Stimulated activated CD8-positive, alpha-beta memory T cell treated with anti-CD3 and anti-CD28 coated beads, Interleukin-7, amount 100 ng/mL, for 24 hours (primary cell): ENCODE results near the gene GSKIP.
A peak's percentile ranks its signal among the peaks of the same experiment; 100 is the strongest.
"Not testable (repeated sequence)": the region's sequence is repeated elsewhere in the genome, so short reads cannot be mapped to it uniquely, and the experiment has no call there.

Experiments used
- DNase-seq: peaks from one replicate; pipeline ENCODE4 v3.0.0-alpha.2; 2020; ENCODE audit warnings: low read depth

The GSKIP gene, protein sequence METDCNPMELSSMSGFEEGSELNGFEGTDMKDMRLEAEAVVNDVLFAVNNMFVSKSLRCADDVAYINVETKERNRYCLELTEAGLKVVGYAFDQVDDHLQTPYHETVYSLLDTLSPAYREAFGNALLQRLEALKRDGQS

GRCh38 chr14:96362965-96363750, at the start of gene GSKIP, which contains the start of gene ATG2B:
GSKIP (plus strand) TSS chr14:96363526; CDS start chr14:96382248, 18,722 bp downstream.
ATG2B (minus strand) TSS chr14:96363341; CDS start chr14:96362976, 365 bp downstream.
- peak; percentile 93 for DNase-seq

GRCh38 chr14:96316087-96316486, 47.2 kb upstream of the GSKIP start:
- no peak for DNase-seq

GRCh38 chr14:96318836-96319235, 44.5 kb upstream of the GSKIP start:
- DNase-seq: no peak

GRCh38 chr14:96320605-96321004, 42.7 kb upstream of the GSKIP start:
- no peak for DNase-seq

GRCh38 chr14:96324219-96324618, 39.1 kb upstream of the GSKIP start:
- DNase-seq: no peak

GRCh38 chr14:96338551-96338950, 24.8 kb upstream of the GSKIP start:
- no peak for DNase-seq

GRCh38 chr14:96341323-96341722, 22.0 kb upstream of the GSKIP start:
- no peak for DNase-seq

DNA sequence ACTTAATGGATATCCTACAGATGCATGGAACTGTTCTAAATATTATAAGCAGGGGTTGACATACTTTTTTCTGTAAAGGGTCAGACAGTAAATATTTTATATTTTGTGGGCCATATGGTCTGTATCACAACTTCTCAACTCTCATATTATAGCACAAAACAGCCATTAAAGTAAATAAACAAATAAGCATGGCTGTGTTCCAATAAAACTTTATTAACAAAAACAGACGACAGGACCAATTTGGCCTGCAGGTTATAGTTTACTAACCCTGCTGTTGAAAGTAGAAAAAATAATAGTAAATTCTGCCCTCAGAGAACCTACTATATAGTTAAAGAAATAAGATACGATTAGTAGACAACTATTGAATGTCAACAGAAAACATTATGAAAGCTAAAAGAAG, 17.7 kb upstream of the GSKIP start:
- no peak for DNase-seq

DNA sequence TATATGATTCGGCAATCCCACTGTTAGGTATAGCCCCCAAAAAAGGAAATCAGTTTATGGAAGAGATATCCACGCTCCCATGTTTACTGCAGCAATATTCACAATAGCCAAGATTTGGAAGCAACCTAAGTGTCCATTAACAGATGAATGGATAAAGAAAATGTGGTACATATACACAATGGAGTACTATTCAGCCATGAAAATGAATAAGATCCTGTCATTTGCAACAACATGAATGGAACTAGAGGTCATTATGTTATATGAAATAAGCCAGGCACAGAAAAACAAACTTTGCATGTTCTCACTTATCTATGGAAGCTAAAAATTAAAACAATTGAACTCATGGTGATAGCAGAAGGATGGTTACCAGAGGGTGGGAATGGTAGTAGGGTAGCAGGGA, 15.4 kb upstream of the GSKIP start:
- not testable (repeated sequence) for DNase-seq

DNA sequence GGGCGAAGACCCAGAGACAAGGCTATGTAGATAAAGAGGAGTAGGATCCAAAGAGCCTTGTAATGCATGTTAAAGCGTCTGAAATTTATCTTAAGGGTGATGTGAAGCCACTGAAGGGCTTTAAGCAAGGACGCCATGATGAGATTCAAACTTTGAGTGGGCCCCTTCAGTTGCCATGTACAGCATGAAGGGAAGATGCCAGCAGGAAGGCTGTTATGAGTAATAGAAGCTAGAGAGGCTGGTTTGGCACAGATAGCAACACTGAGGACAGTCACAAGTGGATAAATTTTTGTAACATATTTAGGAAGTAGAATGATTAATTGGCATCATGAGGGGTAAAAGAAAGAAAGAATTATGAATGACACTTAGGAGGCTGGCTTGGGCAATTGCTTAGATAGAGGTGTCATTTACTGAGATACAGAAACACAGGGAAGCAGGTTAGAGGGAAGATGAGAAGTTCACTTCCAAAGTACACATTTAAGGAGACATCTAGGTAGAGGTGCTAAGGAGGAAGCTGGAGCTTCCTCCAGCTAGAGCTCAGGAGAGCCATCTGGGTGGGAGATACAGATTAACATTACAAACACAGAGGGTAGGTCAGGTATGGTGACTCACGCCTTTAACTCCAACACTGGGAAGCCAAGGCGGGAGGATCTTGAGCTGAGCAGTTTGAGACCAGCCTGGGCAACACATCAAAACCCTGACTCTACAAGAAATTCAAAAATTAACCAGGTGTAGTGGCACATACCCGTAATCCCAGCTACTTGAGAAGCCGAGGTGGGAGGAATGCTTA, 13.8 kb upstream of the GSKIP start:
- DNase-seq: no peak

GRCh38 chr14:96351986-96352385, 11.3 kb upstream of the GSKIP start:
- DNase-seq: no peak

DNA sequence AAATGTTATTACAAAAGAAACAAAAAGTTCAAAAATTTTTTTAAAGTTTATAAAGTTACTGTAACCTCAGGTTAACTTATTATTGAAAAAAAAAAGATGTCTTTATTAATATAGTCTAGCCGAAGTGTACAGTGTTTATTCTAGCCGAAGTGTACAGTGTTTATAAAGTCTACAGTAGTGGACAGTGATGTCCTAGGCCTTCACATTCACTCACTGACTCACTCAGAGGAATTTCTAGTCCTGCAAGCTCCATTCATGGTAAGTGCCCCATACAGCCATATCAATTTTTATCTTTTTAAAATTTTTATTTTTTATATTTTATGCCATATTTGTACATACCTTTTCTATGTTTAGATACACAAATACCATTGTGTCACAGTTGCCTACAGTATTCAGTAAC, 10.6 kb upstream of the GSKIP start:
- DNase-seq: no peak

DNA sequence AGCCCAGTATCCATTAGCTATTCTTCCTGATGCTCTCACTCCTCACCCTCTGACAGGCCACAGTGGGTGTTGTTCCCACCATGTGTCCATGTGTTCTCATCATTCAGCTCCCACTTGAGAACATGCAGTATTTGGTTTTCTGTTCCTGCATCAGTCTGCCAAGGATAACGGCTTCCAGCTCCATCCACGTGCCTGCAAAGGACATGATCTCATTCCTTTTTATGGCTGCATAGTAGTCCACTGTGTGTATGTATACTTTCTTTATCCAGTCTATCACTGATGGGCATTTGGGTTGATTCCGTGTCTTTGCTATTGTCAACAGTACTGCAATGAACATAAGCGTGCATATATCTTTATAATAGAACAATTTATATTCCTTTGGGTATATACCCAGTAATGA, 9.1 kb upstream of the GSKIP start:
- no peak for DNase-seq

GRCh38 chr14:96357216-96357615, 6.1 kb upstream of the GSKIP start:
- DNase-seq: no peak

- no peak for DNase-seq
Observed at GRCh38 chr14:96359959-96360358, 3.4 kb upstream of the GSKIP start.

- DNase-seq: peak; percentile 13
Observed at GRCh38 chr14:96362071-96362964, 1.0 kb upstream of the GSKIP start.

- peak; percentile 4 for DNase-seq
Observed at GRCh38 chr14:96363751-96364336, 518 bp downstream of the GSKIP start.

- DNase-seq: no peak
Observed at GRCh38 chr14:96364962-96365361, 1.6 kb downstream of the GSKIP start.

GRCh38 chr14:96368534-96368933, 5.2 kb downstream of the GSKIP start:
- DNase-seq: no peak

DNA sequence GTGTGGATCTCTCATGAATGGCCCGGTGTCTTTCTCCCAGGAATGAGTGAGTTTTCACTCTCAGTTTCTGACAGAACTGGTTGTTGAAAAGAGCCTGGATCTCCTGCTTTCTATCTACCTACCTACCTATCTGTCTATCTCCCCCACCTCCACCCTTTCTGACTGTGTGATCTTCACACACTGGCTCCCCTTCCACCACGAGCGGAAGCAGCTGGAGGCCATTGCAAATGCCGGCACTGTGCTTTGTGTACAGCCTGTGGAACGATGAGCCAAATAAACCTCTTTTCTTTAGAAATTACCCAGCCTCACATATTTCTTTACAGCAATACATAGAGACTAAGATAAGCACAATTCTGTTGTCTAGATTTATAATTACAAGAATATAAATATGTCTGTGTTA, 7.2 kb downstream of the GSKIP start:
- no peak for DNase-seq

- DNase-seq: no peak
Observed at GRCh38 chr14:96373538-96373937, 10.2 kb downstream of the GSKIP start.

GRCh38 chr14:96376093-96376492, 12.8 kb downstream of the GSKIP start:
- no peak for DNase-seq
